ENCODE data around the gene FAAP100.

Gene FAAP100

DNA sequence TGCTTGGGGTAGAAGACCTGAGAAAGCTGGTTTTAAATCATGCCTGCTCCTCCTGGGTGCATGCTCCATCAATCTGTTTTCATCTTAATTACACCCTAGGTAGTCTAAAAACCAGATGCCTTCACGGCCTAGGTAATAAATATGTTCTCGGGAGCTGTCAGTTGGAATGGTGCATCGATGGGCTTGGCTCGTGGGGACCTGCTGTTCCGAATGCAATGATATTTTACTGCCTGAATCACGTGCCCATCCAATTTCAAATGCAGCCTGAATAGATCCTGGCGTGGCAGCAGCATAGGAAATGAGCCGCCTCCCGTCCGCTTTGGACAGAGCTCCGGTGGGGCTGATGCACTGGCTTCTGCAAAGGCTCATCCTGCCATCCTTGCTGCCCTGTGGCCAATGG, 18.8 kb upstream of the FAAP100 start:
- TF ChIP-seq, protein P1, sequence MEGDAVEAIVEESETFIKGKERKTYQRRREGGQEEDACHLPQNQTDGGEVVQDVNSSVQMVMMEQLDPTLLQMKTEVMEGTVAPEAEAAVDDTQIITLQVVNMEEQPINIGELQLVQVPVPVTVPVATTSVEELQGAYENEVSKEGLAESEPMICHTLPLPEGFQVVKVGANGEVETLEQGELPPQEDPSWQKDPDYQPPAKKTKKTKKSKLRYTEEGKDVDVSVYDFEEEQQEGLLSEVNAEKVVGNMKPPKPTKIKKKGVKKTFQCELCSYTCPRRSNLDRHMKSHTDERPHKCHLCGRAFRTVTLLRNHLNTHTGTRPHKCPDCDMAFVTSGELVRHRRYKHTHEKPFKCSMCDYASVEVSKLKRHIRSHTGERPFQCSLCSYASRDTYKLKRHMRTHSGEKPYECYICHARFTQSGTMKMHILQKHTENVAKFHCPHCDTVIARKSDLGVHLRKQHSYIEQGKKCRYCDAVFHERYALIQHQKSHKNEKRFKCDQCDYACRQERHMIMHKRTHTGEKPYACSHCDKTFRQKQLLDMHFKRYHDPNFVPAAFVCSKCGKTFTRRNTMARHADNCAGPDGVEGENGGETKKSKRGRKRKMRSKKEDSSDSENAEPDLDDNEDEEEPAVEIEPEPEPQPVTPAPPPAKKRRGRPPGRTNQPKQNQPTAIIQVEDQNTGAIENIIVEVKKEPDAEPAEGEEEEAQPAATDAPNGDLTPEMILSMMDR (IDR thresholded peaks at IDR 0.05; ENCODE audit: insufficient read depth, low read depth, low read length, missing control alignments) = no peak
- no peak for DNase-seq (ENCODE audit: low read depth)

DNA sequence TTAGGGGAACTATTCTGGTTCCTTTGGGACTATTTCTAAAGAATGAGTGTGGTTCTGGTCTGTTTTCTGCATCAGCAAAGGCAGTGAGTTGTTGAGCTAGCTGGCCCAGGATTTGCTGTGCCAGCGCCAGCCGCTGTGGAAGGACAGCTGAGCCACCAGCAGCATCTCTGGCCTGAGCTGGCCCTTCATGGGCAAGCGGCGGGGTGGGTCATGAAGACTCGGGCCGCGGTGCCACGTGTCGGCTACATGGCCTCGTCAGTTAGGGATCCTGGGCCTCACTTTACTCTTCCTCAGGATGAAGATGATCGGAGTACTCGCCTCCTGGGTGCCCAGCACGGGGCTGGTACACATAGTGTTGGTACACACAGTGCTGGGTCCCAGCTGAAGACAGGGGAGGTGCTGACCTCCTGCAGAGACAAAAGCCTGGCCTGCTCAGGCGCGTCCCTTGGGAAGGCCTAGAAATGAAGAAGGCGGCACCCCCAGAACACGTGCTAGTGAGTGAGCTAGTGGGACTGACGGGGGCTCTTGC, 17.9 kb upstream of the FAAP100 start:
- H3K4me3 ChIP-seq (ENCODE audit: low read length) = no peak overlapping the region
- TF ChIP-seq, protein P1 (IDR thresholded peaks at IDR 0.05; ENCODE audit: insufficient read depth, low read depth, low read length, missing control alignments) = no peak

More for the DNA sequence above, 18.8 kb upstream of the FAAP100 start:
- H3K4me3 ChIP-seq (ENCODE audit: low read length) = no peak overlapping the region

DNA sequence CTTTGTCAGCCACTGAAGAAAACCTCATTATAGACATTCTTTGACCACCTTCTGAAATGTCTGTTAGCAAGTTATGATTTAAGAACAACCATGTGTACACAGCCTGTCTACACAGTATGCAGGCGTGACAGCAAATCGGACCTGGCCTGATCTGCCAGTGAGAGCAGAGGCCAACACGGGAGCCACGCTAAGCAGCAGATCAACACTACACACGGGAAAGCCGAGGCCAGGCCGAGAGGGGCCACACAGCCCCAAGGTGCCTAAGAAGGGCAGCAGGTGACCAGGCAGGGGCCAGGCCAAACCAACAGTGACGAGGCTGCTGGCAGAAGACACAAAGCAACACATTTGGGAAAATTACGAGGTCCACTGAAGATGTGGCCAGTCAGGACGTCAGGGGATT, 16.3 kb upstream of the FAAP100 start:
- no peak overlapping the region for H3K4me3 ChIP-seq (ENCODE audit: low read length)
- no peak for DNase-seq (ENCODE audit: low read depth)
- TF ChIP-seq, protein P1 (IDR thresholded peaks at IDR 0.05; ENCODE audit: insufficient read depth, low read depth, low read length, missing control alignments) = no peak

More for the DNA sequence above, 17.9 kb upstream of the FAAP100 start:
- DNase-seq (ENCODE audit: low read depth) = no peak

DNA sequence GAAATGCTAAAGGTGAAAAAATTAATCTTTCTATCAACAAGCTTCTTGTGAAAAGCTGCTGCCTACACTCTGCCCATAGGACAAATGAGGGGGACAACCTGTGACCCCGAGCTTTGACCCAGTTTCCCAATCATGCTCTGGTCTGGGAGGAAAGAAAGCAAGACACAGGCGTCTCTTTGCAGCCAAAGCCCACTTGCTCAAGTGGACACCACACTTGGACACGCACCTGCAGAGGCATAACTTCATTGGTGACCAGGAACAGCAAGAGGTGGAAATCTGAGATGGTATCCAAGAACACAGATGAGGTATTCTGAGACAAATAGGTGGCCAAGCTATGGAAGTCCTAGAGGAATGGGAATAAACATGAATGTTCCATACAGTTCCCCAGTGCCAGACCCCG, 15.0 kb upstream of the FAAP100 start:
- no peak overlapping the region for H3K4me3 ChIP-seq (ENCODE audit: low read length)
- TF ChIP-seq, protein P1 (IDR thresholded peaks at IDR 0.05; ENCODE audit: insufficient read depth, low read depth, low read length, missing control alignments) = no peak
- no peak for DNase-seq (ENCODE audit: low read depth)

DNA sequence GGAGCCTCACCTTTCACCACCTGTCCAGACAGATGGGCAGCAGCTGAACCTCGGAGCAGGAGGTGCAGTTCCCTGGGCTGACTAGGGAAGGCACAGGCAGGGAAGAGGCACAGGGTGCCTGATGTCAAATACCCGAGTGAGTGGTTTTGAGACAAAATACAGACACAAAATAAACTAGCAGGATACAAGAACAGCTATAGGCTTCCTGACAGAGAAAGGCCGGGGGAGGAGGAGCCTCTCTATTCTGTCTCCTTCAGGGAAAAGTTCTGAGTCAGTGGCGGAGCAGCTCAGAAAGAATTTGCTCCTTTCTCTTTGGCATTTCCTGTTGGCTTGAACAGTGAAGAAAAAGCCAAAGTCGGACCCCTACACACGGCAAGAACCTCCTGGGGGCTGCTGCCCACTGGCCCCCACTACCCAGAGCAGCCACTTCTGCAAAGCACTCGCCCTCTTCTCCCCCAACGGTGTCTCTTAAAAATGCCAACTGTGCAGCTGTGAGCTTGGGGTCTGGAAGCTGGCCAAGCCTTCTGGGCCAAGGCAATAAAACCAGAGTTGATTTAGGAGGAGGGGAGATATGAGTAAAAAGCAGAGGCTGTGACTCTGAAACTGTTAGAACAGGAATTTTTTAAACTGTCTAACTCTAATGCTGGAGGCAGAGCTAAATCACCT, 14.4 kb upstream of the FAAP100 start:
- DNase-seq (ENCODE audit: low read depth) = peak; percentile 84
- TF ChIP-seq, protein P1 (IDR thresholded peaks at IDR 0.05; ENCODE audit: insufficient read depth, low read depth, low read length, missing control alignments) = no peak
- peak overlapping the region; percentile 23 for H3K4me3 ChIP-seq (ENCODE audit: low read length)

DNA sequence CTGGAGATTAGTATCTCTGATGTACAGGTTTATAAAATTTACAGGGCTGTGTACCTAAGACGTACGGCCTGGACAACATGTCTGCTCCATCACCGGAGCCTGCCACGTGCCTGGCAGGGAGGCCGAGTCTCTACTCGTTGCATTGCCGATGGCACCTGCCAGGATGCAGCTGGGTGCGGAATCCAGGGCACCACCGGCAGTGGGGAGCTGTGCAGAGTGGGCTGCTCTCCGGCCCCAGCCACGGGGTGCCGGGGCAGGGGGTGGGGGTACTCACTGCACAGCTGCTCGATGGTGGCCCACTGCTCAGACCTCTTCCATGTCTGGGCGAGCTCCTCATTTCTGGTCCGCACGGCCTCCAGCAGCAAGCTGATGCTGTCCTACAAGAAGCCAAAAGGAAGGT, 13.1 kb upstream of the FAAP100 start:
- no peak for DNase-seq (ENCODE audit: low read depth)
- TF ChIP-seq, protein P1 (IDR thresholded peaks at IDR 0.05; ENCODE audit: insufficient read depth, low read depth, low read length, missing control alignments) = no peak

DNA sequence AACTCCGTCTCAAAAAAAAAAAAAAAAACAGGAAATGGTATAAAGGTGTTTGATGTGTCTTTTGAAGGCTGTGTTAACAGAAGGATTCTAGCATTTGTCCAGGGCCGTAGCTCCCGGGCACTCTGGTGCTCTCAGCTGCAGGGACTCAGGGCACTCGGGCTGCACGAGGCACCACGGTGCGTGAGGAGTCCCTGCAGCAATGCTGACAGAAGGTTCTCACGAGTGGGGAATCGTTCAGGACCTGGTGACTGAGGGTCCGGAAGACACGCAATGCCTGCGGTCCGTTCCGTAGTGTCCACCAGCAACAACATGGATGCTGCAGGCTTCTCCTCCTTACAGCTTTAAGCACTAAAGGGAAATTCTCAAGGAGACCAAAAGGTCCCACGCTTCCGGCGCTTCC, 12.6 kb upstream of the FAAP100 start:
- TF ChIP-seq, protein P1 (IDR thresholded peaks at IDR 0.05; ENCODE audit: insufficient read depth, low read depth, low read length, missing control alignments) = no peak
- H3K4me3 ChIP-seq (ENCODE audit: low read length) = no peak overlapping the region
- no peak for DNase-seq (ENCODE audit: low read depth)

More for the DNA sequence above, 13.1 kb upstream of the FAAP100 start:
- no peak overlapping the region for H3K4me3 ChIP-seq (ENCODE audit: low read length)

Measured in epithelial cell of esophagus (primary cell).